ENCODE data around the gene CCDC110.
A peak's percentile ranks its signal among the peaks of the same experiment; 100 is the strongest.

The CCDC110 gene

DNA sequence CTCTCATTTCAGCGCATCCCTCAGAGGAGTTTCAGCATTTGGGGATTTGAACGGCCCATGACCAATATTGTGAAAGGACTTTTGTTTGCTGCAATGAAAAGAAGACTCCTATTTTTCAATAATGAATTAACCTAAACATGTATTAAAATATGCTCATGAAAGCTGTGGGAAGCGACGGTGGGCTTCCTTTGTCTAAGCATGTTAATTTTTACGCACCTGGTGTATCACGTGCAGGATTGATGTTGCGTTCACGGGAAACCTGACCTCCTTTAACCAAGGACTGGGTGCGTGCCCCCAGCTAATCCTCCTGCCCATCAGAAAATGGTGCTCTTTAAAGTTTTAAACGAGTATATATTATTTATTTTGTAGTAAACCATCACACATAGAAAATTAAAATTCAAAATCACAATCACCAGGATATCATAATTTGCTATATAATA lies 590 bp upstream of the CCDC110 start:
- FAIRE-seq: no peak

GRCh38 chr4:185470501-185471195 lies 885 bp downstream of the CCDC110 start:
- peak; percentile 21 for DNase-seq (ENCODE audit: low spot score)
- FAIRE-seq: no peak

More for the DNA sequence above, 590 bp upstream of the CCDC110 start:
- DNase-seq (ENCODE audit: low spot score): no peak

GRCh38 chr4:185469580-185470154 lies 1.9 kb downstream of the CCDC110 start:
- no peak for DNase-seq (ENCODE audit: low spot score)
- FAIRE-seq: no peak

DNA sequence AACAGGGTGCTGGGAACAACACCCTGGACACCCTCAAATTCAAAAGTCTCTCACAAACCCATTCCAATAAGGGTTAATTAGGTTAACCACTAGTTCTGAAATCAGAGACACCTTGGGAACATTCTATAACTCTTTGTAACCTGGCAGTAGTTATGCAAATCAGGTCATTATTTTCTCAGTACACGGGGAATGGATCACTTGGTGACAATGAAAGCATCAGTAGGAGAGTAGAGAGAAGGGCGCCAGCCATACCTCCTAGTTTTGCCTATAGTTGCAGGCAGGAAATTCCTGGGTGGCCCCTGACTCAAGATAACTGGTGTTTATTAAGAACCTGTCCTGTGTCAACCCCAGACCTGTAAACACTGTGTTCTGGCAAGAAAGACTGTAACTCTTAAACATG lies 2.5 kb downstream of the CCDC110 start:
- DNase-seq (ENCODE audit: low spot score) (no peak), FAIRE-seq (no peak)

- DNase-seq (ENCODE audit: low spot score): no peak
- no peak for FAIRE-seq
These were observed 3.5 kb downstream of the CCDC110 start for GRCh38 chr4:185467991-185468390.

DNA sequence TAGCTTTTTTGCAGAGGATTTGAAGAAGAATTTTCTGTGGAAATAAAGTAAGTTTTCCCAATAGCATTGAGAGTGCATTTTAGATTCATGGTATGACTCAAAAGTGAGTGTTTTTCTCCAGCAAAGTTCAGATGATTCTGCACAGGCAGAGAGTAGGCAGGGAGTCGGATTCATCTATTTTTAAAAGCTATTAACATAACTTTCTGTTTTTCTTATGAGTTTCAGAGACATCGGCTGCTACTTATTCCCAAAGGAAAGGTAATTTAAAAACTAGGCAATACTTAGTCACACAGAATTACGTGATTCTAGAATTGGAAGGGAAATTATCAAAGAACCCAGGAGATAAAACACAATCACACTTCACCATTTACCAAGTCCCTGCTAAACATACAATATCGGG lies 4.4 kb downstream of the CCDC110 start:
- no peak for DNase-seq (ENCODE audit: low spot score)

GRCh38 chr4:185465707-185466106 lies 5.8 kb downstream of the CCDC110 start:
- DNase-seq (ENCODE audit: low spot score) (no peak), FAIRE-seq (no peak)

More for the DNA sequence above, 4.4 kb downstream of the CCDC110 start:
- FAIRE-seq: no peak

DNA sequence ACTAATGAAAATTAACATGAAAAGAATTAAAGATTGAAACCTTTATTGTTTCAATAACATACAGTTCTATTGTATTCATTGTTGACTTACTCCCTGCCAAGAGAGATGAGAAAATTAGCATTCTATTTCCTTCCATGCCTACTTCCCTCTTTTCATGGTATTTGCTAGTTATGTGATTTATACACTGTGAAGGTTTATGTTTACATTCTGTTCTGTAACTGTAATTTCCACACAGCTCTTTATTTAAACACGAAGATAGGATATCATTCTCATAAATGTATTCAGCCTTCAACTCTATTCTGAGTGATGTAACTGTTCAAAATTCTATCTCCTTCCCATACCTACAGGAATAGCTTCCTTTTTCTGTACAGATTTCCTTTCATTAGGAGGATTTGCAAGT lies 6.6 kb downstream of the CCDC110 start:
- DNase-seq (ENCODE audit: low spot score) (no peak), FAIRE-seq (no peak)

DNA sequence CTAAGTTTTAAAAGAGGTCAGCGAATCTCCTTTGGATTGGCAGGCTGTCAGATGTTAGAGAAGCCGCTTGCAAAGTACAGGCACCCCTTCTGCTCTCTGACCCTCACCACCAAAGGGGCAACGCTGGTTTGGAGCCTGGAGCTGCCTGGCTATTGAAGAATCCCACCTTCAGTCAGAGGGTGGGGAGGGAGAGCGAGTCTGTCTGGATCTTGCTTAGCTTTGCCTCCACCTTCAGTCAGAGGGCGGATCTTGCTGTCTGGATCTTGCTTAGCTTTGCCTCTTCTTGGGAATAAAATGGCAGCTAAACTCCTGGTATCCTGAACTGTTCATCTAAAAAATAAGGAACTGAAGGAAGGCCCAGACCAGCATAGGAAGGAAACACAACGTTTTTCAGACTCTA lies 7.3 kb downstream of the CCDC110 start:
- DNase-seq (ENCODE audit: low spot score): no peak
- FAIRE-seq: no peak

GRCh38 chr4:185463541-185463940 lies 8.0 kb downstream of the CCDC110 start:
- FAIRE-seq (no peak), DNase-seq (ENCODE audit: low spot score) (no peak)

- FAIRE-seq: no peak
- DNase-seq (ENCODE audit: low spot score): no peak
These were observed 10.0 kb downstream of the CCDC110 start for GRCh38 chr4:185461565-185461964.

DNA sequence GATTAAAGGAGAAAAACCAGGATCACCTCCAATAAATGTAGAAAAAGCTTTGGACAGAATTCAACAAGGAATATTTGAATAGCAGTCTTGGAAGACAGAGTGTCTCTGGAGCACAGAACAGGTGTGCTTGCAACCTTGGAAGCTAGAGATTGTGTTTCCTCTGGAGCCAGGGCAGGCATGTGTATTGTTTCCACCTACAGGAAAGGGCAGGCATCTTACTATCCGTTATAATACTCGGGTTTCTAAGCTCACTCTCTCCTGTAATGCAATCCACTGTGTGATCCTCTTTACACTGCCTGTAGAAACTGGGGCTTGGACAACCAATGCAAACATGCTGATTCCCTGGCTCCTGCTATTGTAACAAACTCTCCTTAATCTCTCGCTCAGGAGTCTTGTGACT lies 14.4 kb downstream of the CCDC110 start:
- DNase-seq (ENCODE audit: low spot score) (no peak), FAIRE-seq (no peak)

DNA sequence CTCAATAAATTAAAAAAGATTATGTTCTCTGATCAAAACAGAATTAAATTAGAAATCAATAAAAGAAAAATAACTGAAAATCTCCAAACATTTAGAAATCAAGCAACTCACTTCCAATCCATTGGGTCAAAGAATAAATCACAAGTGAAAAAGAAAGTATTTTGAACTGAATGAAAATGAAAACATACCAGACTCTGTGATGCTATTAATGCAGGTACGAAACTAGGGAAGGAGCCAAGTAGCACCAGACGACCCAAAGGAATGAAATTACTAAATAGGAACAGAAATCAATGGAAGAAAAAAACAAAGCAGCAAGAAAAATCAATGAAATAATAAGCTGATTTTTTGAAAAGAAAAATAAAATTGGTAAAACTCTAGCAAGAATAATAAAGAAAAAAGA lies 15.4 kb downstream of the CCDC110 start:
- no peak for FAIRE-seq
- DNase-seq (ENCODE audit: low spot score): no peak

DNA sequence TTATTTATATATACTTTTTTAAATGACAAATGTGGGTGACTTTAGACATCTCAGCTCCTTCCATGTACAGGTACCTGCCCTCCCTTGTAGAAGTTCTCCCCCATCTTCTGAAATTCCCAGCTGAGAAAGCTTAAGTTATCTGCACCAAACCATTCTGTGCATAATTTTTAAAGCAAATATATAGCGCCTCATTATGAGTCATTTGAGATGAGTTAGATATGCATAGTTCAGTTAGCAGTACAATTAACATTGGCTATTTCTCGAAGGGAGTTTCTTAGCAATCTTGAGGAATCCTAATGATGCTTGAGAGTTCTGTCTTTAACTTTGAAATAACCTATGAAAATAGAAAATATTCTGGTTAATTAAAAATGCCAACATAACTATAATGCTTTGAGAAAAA lies 26.3 kb downstream of the CCDC110 start:
- FAIRE-seq (no peak), DNase-seq (ENCODE audit: low spot score) (no peak)

- FAIRE-seq (no peak), DNase-seq (ENCODE audit: low spot score) (no peak)
These were observed 30.1 kb downstream of the CCDC110 start for GRCh38 chr4:185441479-185441878.

DNA sequence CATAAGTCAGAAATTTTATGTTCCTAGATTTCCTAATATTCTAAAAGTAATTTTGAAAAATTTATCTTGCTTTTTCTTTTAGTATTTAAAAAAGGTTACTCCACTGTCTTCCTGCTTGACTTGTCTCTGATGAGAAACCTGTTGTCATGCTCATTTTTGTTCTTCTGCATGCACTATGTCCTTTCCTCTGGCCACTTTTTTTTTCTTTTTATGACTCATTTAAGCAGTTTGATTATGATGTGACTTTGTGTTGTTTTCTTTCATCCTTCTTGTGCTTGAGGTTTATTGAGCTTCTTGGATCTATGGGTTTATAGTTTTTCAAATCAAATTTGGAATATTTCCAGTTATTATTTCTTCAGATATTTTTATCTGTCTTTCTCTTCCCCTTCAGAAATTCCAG lies 33.7 kb downstream of the CCDC110 start:
- no peak for FAIRE-seq

DNA sequence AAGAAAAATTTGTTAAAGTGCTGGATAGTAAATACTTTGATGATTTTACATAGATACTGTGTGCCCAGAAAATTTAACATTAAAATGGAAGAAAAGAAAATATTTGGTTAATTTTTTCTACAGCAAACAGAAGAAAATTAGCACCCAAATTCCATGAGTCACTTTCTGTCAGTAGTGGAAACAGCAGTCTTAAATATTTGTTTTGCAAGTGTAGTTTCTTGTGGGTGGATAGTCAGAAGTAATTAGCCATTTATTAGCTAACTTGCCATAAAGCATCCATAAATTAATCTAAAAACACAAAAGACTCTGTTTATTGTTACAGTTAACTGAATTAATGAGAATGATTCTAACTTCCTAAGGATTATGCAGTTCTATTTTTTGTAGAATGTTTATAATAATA lies 36.1 kb downstream of the CCDC110 start:
- FAIRE-seq: no peak
- no peak for DNase-seq (ENCODE audit: low spot score)

More for the DNA sequence above, 33.7 kb downstream of the CCDC110 start:
- no peak for DNase-seq (ENCODE audit: low spot score)

DNA sequence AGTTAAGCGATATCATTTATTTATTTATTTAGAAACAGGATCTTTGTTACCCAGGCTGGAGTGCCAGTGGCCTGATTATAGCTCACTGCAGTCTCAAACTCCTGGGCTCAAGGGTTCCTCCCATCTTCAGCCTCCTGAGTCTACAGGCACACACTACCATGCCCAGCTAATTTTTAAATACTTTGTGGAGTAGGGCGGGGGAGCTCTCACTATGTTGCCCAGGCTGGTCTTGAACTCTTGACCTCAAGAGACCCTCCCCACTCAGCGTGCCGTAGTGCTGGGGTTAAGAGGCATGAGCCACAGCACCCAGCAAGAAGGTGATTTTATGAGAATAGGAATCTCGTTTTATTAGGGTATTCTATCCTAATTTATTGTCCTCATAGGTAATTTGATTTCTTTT lies 41.9 kb downstream of the CCDC110 start:
- no peak for DNase-seq (ENCODE audit: low spot score)
- no peak for FAIRE-seq

GRCh38 chr4:185426960-185427688 lies 44.4 kb downstream of the CCDC110 start:
- no peak for DNase-seq (ENCODE audit: low spot score)
- FAIRE-seq: no peak

DNA sequence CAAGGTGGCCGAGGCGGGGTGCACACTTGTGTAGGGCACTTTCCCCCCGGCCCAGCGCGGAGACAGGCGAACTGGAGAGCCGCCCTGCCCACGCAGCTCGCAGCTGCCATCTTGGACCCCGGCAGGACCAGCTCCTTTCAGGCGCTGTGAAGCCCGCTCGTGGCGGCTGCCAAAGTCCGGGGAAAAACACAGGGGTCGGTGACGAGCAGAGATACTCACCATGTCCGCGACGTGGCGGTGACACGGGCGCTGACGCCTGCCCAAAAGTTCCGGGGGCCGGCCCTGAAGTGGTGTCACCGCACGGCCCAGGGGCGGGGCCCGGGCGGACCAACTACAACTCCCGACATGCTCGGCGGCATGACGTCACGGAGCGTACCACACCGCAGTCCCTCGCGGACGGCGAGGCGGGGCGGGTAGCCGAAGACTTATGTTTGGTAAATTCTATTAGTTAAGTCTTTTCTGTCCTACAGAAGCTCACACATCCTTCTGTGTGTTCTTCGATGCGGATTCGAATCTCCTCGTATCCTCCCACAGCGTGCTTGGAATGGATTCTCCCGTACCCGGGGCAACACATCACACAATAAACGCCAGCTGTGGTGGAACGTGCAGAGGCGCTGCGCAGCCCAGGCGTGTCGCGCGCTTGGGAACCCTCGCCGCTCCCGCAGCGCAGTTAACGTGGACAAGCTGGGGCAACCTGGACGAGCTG lies 45.7 kb downstream of the CCDC110 start, which contains the start of gene UFSP2:
Gene UFSP2 (minus strand): TSS at position 318 of the 706 bp plus-strand sequence. CDS start 96 bp downstream, at position 222.
- DNase-seq (ENCODE audit: low spot score): peak; percentile 49
- no peak for FAIRE-seq

DNA sequence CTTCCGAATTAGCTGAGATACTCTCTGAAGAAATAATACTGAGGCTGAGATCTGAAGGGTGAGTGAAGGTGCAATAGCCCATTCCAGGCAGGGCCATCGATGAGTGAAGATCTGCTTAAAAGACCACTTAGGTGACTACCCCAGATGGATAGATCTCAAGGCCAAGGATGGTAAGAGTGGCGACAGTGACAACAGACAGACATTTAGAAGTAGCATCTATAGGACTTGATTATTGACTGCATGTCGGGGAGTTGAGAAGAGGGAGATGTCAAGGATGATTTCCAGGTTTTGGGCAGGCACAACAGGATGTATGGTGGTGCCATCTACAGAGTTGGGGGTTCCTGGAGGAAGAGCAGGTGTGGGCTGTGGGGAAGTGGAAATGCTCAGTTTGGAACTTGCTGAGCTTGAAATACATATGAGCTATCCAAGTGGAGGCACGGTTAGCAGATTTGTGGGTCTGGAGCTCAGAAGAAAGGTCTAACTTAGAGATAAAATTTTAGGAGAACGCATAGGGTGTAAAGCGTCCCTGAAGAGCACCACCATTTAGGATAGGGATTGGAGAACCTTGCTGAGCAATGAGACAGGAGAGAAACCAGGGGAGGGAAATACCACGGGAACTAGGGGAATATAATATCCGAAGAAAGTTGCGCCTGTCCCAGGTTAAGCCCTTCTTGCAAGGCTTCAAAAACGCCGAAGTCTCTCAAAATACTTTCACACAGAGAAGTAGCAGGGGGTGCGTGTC lies 46.5 kb downstream of the CCDC110 start:
- FAIRE-seq (no peak), DNase-seq (ENCODE audit: low spot score) (no peak)
